Stimulated activated CD4-positive, alpha-beta T cell treated with anti-CD3 and anti-CD28 coated beads, TNF-alpha, amount 100 ng/mL, for 48 hours (primary cell): ENCODE results near the gene ALK.
A peak's percentile ranks its signal among the peaks of the same experiment; 100 is the strongest.

ENCODE experiments used
- DNase-seq, 3 donors: peaks; one replicate each; pipeline ENCODE4 v3.0.0-alpha.2; 2020; ENCODE audit warnings: low read depth in 3 of 3

The ALK gene

GRCh38 chr2:29317801-29318485 lies 603.4 kb downstream of the ALK start:
- DNase-seq, result no peak

DNA sequence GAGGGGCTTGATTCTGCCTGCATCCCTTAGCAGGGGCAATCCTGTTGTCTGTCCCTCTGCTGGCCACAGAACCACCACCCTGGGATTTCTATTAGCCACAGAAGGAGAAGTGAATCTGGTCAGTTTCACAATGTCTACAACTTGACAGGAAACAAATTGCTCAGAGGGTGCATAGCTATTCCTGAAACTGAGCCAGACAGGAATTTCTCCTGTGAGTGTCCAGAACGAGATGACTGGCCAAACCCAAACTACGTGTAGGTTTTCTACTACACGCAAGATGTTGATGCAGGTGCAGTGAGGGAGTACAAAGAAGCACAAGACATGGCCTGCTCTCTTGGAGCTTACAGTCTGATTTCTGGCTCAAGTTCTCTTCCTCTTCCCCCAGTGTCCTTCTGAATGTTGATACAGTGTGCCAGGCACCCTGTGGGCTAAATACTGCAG lies 604.3 kb downstream of the ALK start:
- no peak for DNase-seq

GRCh38 chr2:29314816-29315571 lies 606.4 kb downstream of the ALK start:
- DNase-seq, result peak in 2 of 3 donors; percentile 36 to 52

GRCh38 chr2:29311458-29311857 lies 609.9 kb downstream of the ALK start:
- no peak for DNase-seq

GRCh38 chr2:29310650-29311348 lies 610.6 kb downstream of the ALK start:
- DNase-seq, result no peak

- DNase-seq, result peak in 1 of 3 donors; percentile 51
Measured at GRCh38 chr2:29309090-29310029, 612.0 kb downstream of the ALK start.

DNA sequence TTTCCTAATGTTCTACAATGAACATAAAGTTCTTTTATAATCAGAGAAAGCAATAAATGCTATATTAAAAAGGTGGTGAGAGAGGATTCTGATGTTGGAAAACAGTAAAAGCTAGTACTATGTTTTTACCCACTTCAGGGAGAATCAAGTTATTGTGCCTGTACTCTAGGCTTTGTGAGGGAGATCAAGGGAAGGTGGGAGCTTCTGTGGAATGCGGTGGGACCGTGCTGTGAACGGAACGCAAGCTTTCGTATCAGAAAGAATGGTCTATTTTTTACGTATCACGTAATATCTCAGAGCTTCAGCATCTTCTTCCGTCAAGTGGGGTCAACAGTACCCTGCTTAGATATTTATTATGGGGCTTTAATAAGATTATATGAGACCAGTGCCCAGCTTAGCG lies 613.0 kb downstream of the ALK start:
- DNase-seq, result no peak

- no peak for DNase-seq
Measured at GRCh38 chr2:29307519-29307918, 613.9 kb downstream of the ALK start.

DNA sequence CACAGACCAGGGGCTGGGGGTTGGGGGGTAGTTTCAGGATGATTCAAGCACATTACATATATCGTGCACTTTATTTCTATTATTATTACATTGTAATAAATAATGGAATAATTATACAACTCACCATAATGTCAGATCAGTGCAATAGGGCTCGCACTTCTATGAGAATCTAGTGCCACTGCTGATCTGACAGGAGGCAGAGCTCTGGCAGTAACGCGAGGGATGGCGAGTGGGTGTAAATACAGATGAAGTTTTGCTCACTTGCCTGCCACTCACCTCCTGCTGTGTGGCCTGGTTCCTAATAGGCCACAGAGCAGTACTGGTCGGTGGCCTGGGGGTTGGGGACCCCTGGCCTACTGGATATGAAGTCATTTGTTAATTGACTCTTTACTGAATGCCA lies 615.6 kb downstream of the ALK start:
- no peak for DNase-seq

GRCh38 chr2:29304399-29305060 lies 616.9 kb downstream of the ALK start:
- DNase-seq, result no peak

- no peak for DNase-seq
Measured at GRCh38 chr2:29296585-29296984, 624.8 kb downstream of the ALK start.

DNA sequence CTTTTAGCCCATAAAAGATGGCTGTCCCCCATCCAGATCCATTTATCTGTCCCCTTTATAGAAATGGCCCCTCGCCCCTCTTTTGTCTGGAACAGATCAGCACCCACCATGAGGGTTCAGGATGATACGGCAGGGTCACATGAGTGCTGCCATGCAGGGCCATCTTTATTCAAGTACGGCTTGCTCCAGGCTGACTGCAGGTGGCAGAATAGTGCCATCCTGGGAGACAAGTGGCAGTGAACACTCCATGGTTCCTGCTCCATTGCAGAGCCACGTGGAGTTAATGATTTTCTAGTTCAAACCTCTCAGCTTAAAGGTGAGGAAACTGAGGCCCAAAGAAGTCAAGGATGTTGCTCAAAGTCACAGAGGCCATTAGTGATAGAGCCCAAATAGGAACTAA lies 625.5 kb downstream of the ALK start:
- no peak for DNase-seq

- DNase-seq, result no peak
Measured at GRCh38 chr2:29293830-29294438, 627.5 kb downstream of the ALK start.

DNA sequence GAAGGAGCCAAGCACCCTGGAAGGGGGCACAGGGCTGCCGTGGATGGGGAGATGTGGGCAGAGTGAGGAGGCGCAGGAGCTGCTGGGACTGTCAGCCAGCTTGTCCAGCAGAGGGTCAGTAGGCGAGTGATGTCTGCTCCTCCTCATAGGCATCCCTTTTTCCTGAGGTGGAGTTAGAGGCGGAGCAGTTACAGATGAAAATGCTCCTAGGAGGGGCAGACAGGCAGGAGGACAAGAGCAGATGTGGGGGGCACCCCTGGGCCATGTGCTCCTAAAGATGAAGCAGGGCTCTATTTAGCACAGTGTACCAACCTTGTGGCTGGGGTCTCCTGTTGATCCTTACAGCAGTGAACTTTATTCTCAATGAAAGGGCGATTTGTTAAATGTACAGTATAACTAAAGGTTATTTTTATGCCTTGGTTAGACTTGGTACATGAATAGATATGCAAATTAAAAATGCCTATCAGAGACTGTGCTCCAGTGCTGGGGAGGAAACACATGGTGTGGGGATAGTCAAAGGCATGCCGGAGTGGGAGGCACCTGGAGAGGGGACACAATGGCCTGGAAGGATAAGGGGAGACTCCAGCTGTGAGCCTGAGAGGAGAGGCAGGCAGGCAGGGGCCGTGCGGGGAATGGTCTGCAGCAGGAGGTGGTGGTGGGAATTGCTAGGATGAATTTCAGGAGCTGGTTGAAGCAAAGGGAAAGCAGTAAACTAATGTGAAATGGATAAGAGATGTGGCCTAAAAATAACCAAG lies 630.9 kb downstream of the ALK start:
- no peak for DNase-seq

GRCh38 chr2:29284671-29285070 lies 636.7 kb downstream of the ALK start:
- no peak for DNase-seq

GRCh38 chr2:29281916-29282247 lies 639.5 kb downstream of the ALK start:
- DNase-seq, result no peak

- DNase-seq, result no peak
Measured at GRCh38 chr2:29281086-29281915, 640.1 kb downstream of the ALK start.

GRCh38 chr2:29278966-29279365 lies 642.4 kb downstream of the ALK start:
- no peak for DNase-seq

- DNase-seq, result no peak
Measured at GRCh38 chr2:29276151-29276550, 645.2 kb downstream of the ALK start.
